Memory B cell (primary cell): Measurements from ENCODE around the gene A3GALT2.
"Not testable (repeated sequence)": the region's sequence is repeated elsewhere in the genome, so short reads cannot be mapped to it uniquely, and the experiment has no call there.

Experiments
- ATAC-seq: fragments of 150-1000 bp; cut with Tn5 transposase; 2 replicates; pipeline ENCODE4 v1.10.0; 2021; ENCODE audit warnings: low read depth, mild to moderate bottlenecking, moderate library complexity
- DNase-seq, 2 donors: peaks; one replicate each; pipeline ENCODE4 v3.0.0; 2022; ENCODE audit warnings: low spot score in 2 of 2
- H3K27ac Mint-ChIP-seq: one replicate; pipeline ENCODE4 v1.8.0; 2022; ENCODE audit warnings: mild to moderate bottlenecking, moderate library complexity, mixed read lengths
- H3K27me3 Mint-ChIP-seq: one replicate; pipeline ENCODE4 v1.8.0; 2022; ENCODE audit warnings: mixed read lengths
- H3K36me3 Mint-ChIP-seq: one replicate; pipeline ENCODE4 v1.8.0; 2022; ENCODE audit warnings: mild to moderate bottlenecking, mixed read lengths
- H3K4me1 Mint-ChIP-seq: one replicate; pipeline ENCODE4 v1.8.0; 2022; ENCODE audit warnings: mixed read lengths
- H3K4me3 Mint-ChIP-seq: one replicate; pipeline ENCODE4 v1.8.0; 2022; ENCODE audit warnings: mild to moderate bottlenecking, moderate library complexity, mixed read lengths
- H3K9me3 Mint-ChIP-seq: one replicate; pipeline ENCODE4 v1.8.0; 2022; ENCODE audit warnings: mixed read lengths

A3GALT2 gene

DNA sequence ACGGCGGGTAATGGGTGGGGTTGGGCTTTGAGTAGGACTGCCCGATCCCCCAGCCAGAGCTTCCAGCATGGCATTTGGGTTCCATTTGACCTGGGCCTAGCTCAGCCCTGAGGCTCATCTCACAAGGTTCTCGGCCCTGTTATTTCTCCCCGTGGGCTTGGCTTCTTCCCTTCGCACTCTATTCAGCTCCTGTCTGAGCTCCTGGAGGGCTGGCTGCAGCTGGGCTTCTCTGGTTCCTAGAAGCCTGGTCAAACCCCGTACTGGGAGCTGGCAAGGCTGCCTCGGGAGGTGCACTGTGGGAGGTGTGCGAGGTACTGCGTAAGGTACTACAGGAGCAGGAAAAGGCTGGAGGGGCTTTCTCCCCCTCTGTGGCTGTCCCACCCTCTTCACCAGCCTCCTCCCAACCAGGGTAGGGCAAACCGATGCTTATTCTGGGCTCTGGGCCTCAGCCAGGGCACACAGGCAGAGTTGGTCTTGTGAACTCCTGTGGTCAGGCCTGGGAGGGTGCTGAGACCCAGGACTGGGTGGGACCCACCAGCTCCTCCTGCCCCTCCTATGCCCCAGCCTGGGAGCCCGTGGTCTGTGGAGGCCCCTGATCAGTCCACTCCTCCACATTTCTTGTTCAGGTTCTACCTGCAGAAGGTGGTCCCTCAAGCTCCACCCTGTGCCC lies 814 bp downstream of the A3GALT2 start:
- H3K27me3 Mint-ChIP-seq: peaks cover 15% of the 10 kb centered on the region
- no peaks in the 10 kb centered on the region for H3K4me1 Mint-ChIP-seq
- H3K27ac Mint-ChIP-seq: no peak overlapping the region
- peaks cover 2% of the 10 kb centered on the region for H3K36me3 Mint-ChIP-seq
- ATAC-seq (no peak), DNase-seq (no peak)
- no peak overlapping the region for H3K4me3 Mint-ChIP-seq
- no peaks in the 10 kb centered on the region for H3K9me3 Mint-ChIP-seq

DNA sequence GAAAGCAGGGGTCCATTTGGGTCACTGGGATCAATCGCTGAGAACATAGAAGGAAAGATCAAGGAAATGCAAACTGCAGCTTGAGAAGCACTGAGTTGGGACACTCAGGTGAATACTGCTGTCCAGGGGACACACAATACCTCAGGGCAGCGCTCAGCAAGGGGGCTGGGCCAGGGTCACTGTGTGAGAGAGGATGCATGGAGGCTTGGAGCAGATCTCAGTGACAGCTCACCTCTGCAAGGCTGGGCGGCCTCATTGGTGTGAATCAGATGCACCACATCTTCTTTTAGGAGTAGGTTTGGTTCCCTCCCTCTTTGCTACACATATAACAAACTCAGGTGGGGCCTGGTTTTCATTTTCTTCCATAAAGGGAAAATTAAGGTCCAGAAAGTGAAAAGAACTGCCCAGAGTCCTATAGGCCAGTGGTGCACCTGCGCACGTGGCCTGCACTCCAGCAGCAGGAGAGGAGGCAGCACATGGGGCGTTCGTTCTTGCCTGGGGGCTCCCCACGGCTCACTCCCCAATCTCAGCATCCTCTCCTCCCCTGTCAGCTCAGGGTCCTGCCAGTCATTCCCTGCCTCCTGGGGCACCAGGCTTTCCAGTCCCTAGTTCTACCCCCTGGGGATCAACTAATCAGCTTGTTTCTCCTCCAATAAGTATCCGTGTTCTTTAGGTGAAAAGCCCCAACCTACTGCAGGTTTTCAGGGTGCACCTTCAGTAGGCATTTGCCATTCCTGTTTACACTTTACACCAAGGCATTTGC lies 1.5 kb downstream of the A3GALT2 start:
- Mint-ChIP-seq H3K36me3 (no peaks in the 10 kb centered on the region), H3K4me3 (no peak overlapping the region), H3K27me3 (peaks cover 18% of the 10 kb centered on the region), H3K27ac (no peak overlapping the region), H3K9me3 (no peaks in the 10 kb centered on the region), H3K4me1 (peaks cover 2% of the 10 kb centered on the region)
- DNase-seq: no peak
- ATAC-seq: no peak

DNA sequence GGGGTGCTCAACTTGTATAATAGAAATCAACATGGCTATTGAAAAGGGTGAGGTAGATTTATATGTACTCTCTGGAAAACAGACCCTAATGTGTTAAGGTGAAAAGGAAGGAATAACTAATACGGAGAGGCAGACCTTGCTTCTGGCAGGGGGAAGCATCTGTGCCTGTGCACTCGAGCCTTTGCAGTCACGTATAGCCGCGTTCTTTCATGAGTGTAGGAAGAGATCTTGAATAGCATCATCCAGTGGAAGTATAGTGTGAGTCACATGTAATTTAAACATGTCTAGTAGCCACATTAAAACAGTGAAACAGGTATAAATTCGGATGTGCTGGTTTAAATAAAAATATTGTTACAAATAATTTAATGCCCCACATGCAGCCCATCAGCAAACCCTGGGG lies 3.0 kb downstream of the A3GALT2 start:
- DNase-seq: no peak
- no peak for ATAC-seq
- H3K4me3 Mint-ChIP-seq: no peak overlapping the region
- H3K36me3 Mint-ChIP-seq: no peaks in the 10 kb centered on the region
- H3K4me1 Mint-ChIP-seq: peaks cover 2% of the 10 kb centered on the region
- H3K27ac Mint-ChIP-seq: no peak overlapping the region
- H3K9me3 Mint-ChIP-seq: no peaks in the 10 kb centered on the region
- peaks cover 21% of the 10 kb centered on the region for H3K27me3 Mint-ChIP-seq

DNA sequence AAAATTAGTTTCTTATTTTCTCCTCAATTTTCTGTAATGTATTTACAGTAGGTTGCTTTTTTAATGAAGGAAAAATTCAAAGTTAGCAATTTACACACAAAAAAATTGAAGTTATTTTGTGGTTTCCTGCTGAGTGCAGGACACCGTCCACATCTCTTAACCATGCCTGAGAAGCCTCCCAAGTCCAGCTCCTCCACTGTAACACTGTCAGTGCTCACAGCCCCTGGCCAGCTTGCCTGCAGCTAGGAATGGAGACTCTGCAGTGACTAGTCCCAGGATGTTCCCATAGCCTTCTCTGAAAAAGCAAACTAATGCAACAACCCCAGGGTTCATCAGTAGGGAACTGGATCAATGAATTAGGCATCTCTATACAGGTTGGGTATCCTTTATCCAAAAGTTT lies 3.5 kb downstream of the A3GALT2 start:
- no peak for ATAC-seq
- Mint-ChIP-seq H3K27ac (no peak overlapping the region), H3K36me3 (no peaks in the 10 kb centered on the region)

DNA sequence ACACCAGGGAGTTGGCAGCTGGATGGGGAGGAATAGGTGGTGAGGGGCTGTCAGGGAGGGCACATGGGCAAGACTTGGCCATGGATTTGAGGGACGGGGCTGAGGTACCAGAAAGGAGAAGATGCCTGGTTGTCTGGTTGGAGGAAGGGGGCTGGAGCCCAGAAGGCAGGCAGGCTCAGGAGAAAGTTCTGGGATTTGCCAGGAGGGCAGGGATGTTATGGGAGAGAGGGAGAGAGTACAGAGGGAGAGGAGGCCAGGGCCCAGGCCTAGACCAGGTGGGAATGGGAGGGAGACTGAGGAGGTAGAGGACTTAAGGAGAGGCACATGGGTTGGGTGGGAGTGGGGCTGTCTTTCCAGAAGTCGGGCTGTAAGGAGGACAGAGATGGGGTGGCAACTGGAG lies 4.3 kb downstream of the A3GALT2 start:
- Mint-ChIP-seq H3K27me3 (peaks cover 24% of the 10 kb centered on the region), H3K4me3 (no peak overlapping the region), H3K27ac (no peak overlapping the region), H3K4me1 (peaks cover 2% of the 10 kb centered on the region), H3K9me3 (no peaks in the 10 kb centered on the region), H3K36me3 (no peaks in the 10 kb centered on the region)
- no peak for ATAC-seq
- DNase-seq: no peak

More for the DNA sequence above, 3.5 kb downstream of the A3GALT2 start:
- Mint-ChIP-seq H3K4me1 (peaks cover 2% of the 10 kb centered on the region), H3K9me3 (no peaks in the 10 kb centered on the region), H3K27me3 (peaks cover 21% of the 10 kb centered on the region), H3K4me3 (no peak overlapping the region)
- no peak for DNase-seq

DNA sequence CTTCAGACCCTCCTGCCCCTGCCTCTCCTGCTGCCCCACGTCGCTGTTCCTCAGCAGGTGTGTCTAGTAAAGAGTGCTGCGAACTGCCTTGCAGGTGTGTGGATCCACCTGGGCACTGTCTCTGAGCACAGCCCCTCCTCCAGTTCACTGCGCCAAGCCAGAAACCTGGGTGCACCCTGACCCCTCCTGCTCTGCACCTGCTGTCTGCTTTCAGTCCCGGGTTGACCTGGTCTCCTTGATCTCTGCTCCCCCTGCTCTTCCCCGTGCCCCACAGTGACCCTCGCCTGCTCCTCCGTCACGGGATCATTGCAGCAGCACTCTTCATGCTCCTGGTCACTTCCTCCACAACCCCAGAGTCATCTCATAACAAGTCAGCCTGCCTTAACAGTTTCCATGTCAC lies 6.5 kb downstream of the A3GALT2 start:
- no peak for ATAC-seq
- H3K4me3 Mint-ChIP-seq: no peak overlapping the region
- no peaks in the 10 kb centered on the region for H3K36me3 Mint-ChIP-seq
- peaks cover 2% of the 10 kb centered on the region for H3K4me1 Mint-ChIP-seq
- H3K9me3 Mint-ChIP-seq: no peaks in the 10 kb centered on the region
- DNase-seq: no peak
- no peak overlapping the region for H3K27ac Mint-ChIP-seq
- H3K27me3 Mint-ChIP-seq: peaks cover 29% of the 10 kb centered on the region

DNA sequence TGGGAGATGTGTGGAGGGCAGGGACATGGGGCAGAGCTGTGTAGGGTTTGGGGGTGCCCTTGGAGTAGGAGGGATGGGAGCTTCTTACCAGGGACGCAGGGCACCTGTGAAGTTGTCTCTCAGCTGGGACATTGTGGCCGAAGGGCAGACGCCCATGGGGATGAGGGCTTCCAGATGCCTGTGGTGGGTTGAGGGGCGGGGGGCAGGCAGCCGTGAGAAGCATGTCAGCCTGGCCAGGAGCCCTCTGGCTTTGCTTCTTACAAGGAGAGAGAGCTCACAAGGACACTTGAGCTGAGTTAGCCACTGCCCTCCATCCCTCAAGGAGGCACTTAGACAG lies 8.5 kb downstream of the A3GALT2 start:
- H3K27me3 Mint-ChIP-seq: peaks cover 25% of the 10 kb centered on the region
- H3K4me3 Mint-ChIP-seq: no peak overlapping the region
- ATAC-seq (no peak), DNase-seq (no peak)
- H3K36me3 Mint-ChIP-seq: no peaks in the 10 kb centered on the region
- H3K9me3 Mint-ChIP-seq: no peaks in the 10 kb centered on the region
- H3K4me1 Mint-ChIP-seq: peaks cover 2% of the 10 kb centered on the region
- no peak overlapping the region for H3K27ac Mint-ChIP-seq

DNA sequence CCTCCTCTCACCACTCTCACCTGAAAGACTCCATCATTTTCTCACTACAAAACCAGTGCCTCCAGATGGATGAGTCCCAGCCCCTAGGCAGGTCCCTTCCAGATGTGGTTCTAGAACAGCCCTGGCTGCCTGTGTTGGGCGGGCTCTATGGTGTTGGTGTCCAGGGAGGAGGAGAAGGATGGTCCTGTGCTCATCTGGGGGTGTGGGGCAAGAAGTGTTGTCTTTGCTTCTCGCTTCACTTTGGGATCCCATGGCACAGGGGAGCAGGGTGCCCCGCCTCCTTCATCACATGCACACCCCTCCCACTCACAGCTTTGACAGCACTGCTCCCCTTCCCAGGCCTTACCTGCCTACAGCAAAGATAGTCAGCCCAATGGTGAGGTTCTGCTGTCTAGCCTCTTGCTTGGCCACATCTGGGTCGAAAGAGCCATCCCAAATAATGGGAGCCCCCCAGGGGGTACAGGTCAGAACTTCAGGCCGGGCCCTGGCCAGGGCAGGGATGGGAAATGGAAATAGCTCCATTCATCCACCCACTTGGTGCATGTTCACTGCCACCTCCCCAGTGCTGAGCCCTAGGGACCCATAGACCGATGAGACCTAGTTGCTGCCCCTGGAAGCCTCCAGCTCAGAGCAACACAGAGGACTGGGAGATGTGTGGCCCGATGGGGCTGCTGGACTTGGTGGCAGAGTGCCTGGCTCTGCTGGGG lies 9.0 kb downstream of the A3GALT2 start:
- H3K36me3 Mint-ChIP-seq: no peaks in the 10 kb centered on the region
- no peaks in the 10 kb centered on the region for H3K9me3 Mint-ChIP-seq
- ATAC-seq: no peak
- peaks cover 25% of the 10 kb centered on the region for H3K27me3 Mint-ChIP-seq
- no peak for DNase-seq
- peaks cover 2% of the 10 kb centered on the region for H3K4me1 Mint-ChIP-seq
- H3K4me3 Mint-ChIP-seq: no peak overlapping the region
- H3K27ac Mint-ChIP-seq: no peak overlapping the region

DNA sequence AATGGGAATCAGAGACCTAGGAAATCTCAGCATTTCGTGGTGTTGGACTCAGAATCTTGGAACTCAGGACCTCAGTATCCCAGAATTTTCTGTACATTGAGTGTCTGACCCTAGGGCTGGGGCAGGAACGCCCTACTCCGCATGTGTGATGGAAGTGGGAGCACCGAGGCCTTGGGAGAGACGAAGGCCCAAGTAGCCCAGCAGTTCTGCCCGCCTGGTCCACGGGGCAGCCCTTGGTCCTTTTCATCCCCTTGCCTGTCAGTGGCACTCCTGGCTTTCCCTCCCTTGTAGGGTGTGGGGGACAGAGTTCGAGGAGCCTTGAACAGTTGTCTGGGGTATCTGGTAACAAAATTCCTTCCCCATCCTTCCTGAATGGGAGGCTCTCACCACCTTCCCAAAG lies 10.2 kb downstream of the A3GALT2 start:
- ATAC-seq: no peak
- H3K27me3 Mint-ChIP-seq: peaks cover 20% of the 10 kb centered on the region

DNA sequence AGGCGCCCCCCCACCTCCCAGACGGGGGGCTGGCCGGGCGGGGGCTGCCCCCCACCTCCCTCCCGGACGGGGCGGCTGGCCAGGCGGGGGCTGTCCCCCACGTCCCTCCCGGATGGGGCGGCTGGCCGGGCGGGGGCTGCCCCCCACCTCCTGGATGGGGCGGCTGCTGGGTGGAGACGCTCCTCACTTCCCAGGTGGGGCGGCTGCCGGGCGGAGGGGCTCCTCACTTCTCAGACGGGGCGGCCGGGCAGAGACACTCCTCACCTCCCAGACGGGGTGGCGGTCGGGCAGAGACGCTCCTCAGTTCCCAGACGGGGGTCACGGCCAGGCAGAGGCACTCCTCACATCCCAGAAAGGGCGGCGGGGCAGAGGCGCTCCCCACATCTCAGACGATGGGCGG lies 11.5 kb downstream of the A3GALT2 start:
- H3K36me3 Mint-ChIP-seq, H3K9me3 Mint-ChIP-seq: not testable (repeated sequence)
- peaks cover 14% of the 10 kb centered on the region for H3K27me3 Mint-ChIP-seq

More for the DNA sequence above, 10.2 kb downstream of the A3GALT2 start:
- Mint-ChIP-seq H3K27ac (no peak overlapping the region), H3K9me3 (no peaks in the 10 kb centered on the region), H3K4me3 (no peak overlapping the region), H3K4me1 (peaks cover 5% of the 10 kb centered on the region), H3K36me3 (no peaks in the 10 kb centered on the region)
- DNase-seq: no peak

DNA sequence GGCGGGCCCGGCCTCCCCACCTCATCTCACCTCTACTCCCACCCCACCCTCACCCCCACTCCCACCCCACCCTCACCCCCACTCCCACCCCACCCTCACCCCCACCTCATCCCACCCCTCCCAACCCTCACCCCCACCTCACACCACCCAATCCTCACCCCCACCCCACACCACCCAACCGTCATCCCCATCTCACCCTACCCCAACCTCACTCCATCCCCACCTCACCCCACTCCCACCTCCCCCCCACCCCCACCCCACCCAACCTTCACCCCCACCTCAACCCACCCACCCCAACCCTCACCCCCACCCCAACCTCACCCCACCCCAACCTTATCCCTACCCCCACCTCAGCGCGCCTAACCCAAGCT lies 13.4 kb downstream of the A3GALT2 start:
- Mint-ChIP-seq H3K36me3 (no peaks in the 10 kb centered on the region), H3K9me3 (no peaks in the 10 kb centered on the region), H3K27me3 (peaks cover 11% of the 10 kb centered on the region), H3K27ac (no peak overlapping the region), H3K4me1 (peaks cover 3% of the 10 kb centered on the region), H3K4me3 (no peak overlapping the region)
- DNase-seq: no peak
- no peak for ATAC-seq

More for the DNA sequence above, 11.5 kb downstream of the A3GALT2 start:
- H3K27ac Mint-ChIP-seq, H3K4me3 Mint-ChIP-seq, H3K4me1 Mint-ChIP-seq, ATAC-seq, DNase-seq: not testable (repeated sequence)

DNA sequence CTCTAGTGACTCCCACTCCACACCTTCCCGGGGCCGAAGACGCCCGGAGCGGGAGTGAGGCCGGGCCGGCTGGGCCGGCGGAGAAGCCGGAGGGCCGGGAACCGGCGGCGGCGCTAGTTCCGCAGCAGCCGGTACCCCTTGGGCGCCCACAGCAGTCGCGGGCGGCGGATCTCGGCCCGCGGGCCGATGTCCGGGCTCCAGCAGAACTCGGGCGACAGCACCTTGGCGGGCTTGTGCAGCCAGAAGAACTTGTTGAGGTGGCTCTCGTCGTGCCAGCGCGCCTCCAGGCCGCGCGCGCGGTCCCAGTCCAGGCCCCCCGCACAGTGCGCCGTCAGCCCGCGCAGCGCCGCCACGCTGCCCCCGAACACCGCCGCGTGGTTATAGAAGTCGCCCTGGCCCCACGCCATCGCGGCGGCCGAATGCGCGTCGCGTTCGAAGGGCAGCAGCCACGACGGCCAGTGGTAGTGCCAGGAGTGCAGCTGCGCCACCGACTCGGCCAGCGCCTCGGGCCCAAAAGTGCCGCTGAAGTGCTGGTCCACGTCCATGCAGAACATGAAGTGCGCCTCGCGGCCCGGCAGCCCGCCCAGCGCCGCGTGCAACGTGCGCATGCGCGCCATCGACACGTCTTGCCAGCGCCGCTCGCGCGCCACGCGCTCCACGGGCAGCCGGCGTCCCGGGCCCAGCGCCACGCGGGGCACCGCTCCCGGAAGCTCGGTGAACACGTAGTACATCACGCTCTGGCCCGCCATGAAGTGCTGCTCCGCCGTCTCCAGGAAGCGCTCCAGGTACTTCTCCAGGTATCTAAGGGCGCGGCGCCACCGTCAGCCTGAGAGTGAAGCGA lies 14.0 kb downstream of the A3GALT2 start:
- no peak overlapping the region for H3K4me3 Mint-ChIP-seq

DNA sequence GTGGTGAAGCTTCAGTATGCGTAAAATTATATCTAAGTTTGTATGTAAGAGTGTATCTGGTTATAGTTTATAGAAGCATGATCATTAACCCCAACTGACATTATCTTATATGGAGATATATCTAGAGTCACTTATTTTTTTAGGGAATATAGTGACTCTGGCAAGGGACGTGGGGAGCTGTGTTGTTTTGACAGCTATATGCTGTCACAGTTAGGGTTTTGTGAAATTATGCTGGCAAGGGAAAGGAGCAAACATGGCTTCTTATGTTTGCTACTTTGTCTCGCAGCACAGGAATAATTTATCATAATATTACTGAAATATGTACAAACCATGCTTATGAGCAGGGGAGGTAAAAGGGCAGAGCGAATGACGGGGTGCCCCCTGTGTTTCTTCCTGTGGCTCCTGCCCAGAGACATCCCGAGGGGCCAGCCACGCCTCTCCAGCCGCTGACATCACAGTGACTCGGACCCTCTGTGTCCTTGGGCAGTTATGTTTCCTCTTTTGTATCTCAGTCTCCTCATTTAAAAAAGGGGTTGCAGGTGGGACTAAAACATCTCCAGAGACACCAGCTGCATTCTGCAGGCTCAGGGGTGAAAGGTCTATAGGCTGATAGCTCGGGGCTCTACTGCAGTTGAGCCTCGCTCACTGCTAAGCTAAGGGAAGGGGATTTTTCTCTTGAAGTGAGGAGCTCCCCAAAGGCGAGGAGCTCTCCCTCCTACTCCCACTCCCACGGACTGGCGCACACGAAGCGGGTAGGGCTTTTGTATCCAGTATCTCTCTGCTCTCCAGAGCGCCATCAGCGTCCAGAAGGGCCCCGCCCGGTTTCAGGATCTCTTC lies 14.9 kb downstream of the A3GALT2 start:
- Mint-ChIP-seq H3K4me1 (peaks cover 3% of the 10 kb centered on the region), H3K9me3 (no peaks in the 10 kb centered on the region), H3K27me3 (peaks cover 3% of the 10 kb centered on the region), H3K27ac (no peak overlapping the region), H3K4me3 (no peak overlapping the region), H3K36me3 (peaks cover 2% of the 10 kb centered on the region)
- DNase-seq (no peak), ATAC-seq (no peak)

More for the DNA sequence above, 14.0 kb downstream of the A3GALT2 start:
- Mint-ChIP-seq H3K36me3 (peaks cover 2% of the 10 kb centered on the region), H3K9me3 (no peaks in the 10 kb centered on the region), H3K27me3 (peaks cover 9% of the 10 kb centered on the region), H3K27ac (no peak overlapping the region), H3K4me1 (peaks cover 3% of the 10 kb centered on the region)
- no peak for ATAC-seq
- DNase-seq: no peak
